UCSD-AML1 (cell line): ENCODE results near the gene SLC23A1.
"Not testable (repeated sequence)": the region's sequence is repeated elsewhere in the genome, so short reads cannot be mapped to it uniquely, and the experiment has no call there.

Source experiments
- DNase-seq: peaks from one replicate; lab custom pipeline; 2025; ENCODE audit not compliant: unreplicated experiment; lab: John Stamatoyannopoulos, UW

SLC23A1 gene

DNA sequence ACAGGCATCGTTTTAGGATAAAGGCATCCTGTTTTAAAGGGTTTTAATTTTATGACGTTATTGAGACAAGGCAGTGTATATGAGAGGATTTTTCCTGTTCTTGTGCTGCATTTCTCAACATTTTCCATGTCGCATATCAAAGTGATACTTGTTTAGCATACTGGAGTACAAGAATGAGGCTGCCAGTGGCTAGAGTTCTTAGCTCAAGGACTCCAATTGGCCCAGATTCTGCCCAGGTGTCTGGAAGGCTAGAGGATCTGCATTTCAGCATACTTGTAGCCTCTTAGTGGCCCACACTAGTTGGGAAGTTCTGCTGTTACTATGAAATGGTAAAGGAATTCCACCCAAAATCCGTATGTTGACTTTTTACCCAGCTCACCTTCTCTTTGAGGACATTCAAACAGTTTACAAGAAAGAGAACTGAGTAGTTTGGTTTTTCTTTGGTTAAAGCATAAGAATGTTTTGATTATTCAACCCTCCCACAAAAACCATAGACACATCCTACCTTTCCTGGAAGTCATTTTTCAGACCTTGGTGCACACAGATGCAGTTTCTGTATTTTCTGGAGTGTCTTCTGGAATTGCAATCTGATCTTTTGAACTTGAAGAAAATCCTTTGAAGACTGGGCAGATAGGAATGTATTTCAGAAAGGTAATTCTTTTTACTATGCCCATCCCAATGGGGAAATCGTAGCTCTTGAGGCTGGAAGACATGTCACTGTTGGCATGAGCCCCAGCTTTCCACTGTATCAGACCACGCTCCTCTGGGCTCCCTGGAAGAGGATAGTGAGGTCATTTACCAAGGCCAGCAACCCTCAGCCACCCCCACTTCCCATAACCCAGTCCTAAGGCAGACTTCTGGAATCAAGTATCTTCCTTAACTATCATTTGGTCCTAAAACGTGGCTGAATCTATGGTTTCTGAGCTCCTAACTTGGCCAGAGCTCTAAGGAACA is 11.3 kb downstream of the SLC23A1 start:
- no peak for DNase-seq

DNA sequence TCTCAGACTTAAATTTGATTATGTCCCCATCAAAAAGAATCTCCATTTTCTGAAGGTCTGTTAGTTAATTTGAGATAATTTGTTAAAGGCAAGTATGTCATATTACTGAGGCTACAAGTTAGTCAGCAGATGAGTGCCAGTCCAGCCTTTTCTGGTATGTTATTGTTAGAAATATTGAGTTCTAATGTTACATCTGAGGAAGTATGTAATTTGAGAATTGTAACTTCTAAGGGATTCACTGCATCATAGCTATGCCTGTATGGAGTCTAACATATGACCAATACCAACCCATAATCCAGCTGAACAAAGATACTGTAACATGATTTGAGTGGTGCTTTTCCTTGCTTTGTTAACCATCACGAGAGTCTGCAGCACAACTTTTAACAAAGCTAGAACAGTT is 13.9 kb downstream of the SLC23A1 start:
- DNase-seq, result no peak

- no peak for DNase-seq
Measured at GRCh38 chr5:139368613-139369012, 14.5 kb downstream of the SLC23A1 start.

DNA sequence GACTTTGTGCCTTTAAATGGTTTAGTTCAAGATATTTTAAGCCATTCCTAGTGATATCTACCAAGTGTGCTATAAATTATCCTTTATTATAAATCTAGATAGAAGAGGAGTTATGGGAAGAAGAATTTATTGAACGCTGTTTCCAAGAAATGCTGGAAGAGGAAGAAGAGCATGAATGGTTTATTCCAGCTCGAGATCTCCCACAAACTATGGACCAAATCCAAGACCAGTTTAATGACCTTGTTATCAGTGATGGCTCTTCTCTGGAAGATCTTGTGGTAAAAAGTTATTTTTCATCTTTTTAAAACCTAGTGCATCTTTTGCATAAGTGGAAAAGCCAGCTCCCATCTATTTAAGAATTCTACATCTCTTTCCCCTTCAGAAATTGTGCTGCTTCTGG is 18.6 kb downstream of the SLC23A1 start:
- DNase-seq, result no peak

DNA sequence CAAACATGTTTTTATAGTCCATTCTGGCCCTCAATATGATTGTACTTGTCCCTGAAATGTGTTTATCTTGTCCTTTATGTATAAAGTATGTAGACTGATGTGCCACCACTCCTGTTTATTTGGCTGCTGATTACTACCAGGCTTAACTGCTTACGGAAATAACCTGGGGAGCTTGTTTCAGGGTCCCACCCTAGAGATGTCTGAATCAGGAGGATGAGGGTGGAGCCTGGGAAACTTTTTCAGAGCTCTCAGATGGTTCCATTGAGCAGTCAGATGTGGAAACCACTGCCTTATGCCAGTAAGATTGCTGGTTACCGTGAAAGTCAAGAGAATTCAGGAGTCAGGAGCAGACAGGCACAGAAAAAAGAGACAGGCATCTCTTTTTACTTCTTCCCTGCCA is 19.2 kb downstream of the SLC23A1 start:
- no peak for DNase-seq

DNA sequence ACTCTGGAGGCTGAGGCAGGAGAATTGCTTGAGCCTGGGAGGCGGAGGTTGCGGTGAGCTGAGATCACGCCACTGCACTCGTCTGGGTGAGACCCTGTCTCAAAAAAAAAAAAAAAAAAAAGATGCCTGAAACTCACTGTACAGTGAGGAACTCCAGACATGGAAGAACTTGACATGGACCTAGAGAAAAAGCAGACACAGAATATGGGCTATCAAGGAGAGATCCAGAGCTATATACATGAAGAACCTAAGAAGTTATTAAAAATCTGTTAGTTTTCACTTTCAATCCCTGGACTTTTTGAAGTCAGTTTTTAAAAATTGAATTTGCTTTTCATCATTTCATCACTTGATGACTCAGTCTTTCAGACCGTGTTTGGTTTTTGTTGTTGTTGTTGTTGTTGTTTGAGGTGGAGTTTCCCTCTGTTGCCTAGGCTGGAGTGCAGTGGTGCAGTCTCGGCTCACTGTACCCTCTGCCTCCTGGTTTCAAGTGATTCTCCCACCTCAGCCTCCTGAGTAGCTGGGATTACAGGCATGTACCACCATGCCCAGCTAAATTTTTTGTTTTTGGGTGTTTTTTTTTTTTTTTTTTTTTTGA is 21.2 kb downstream of the SLC23A1 start:
- no peak for DNase-seq

DNA sequence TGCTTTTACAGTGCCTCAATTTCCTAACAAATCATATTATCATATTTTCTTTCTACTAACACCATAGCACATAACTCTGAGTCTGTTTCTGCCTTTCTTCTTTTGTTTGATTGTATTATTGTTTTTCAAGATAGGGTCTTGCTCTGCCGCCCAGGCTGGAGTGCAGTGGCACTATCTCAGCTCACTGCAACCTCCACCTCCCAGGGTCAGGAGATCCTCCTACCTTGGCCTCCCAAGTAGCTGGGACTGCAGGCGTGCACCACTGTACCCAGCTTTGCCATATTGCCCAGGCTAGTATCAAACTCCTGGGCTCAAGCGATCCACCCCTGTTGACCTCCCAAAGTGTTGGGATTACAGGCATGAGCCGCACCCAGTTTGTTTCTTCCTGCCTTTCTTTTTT is 22.7 kb downstream of the SLC23A1 start:
- no peak for DNase-seq

DNA sequence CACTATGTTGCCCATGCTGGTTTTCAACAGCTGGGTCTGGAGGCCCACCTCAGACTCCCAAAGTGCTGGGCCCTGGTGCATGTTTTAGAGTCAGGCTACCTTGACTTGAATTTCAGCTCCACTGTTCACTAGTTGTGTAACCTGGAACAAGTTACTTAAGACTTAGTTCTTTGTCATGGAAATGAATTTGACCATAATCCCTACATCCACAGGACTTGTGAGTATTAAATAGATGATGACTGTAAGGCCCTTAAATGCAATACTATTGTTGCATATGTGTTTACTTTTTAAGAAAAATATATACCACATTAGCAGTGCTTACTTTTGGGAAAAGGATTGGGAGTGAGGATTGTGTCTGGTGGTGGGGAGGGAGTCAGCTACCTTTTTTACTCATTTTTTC is 25.0 kb downstream of the SLC23A1 start:
- no peak for DNase-seq

DNA sequence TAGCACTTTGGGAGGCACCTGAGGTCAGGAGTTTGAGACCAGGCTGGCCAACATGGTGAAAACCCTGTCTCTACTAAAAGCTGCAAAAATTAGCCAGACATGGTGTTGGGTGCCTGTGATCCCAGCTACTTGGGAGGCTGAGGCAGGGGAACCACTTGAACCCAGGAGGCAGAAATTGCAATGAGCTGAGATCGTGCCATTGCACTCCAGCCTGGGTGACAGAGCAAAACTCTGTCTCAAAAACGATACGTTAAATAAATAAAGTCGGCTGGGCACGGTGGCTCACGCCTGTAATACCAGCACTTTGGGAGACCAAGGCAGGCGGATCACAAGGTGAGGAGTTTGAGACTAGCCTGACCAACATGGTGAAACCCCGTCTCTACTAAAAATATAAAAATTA is 27.2 kb downstream of the SLC23A1 start:
- not testable (repeated sequence) for DNase-seq

DNA sequence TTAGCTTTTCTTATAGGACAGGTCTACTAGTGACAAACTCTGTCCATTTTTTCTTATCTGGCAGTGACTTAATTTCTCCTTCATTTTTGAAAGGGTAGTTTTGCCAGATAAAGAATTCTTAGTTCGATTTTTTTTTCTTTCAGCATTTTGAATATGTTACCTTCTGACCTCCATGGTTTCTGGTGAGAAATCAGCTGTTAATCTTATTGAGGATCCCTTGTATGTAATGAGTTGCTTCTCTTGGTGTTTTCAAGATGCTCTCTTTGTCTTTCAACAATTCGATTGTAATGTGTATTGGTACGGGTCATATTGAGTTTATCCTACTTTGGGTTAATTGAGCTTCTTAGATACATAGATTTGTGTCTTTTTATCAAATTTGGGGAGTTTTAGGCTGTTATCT is 28.9 kb downstream of the SLC23A1 start:
- no peak for DNase-seq

- not testable (repeated sequence) for DNase-seq
Measured at GRCh38 chr5:139347863-139348262, 35.2 kb downstream of the SLC23A1 start.

DNA sequence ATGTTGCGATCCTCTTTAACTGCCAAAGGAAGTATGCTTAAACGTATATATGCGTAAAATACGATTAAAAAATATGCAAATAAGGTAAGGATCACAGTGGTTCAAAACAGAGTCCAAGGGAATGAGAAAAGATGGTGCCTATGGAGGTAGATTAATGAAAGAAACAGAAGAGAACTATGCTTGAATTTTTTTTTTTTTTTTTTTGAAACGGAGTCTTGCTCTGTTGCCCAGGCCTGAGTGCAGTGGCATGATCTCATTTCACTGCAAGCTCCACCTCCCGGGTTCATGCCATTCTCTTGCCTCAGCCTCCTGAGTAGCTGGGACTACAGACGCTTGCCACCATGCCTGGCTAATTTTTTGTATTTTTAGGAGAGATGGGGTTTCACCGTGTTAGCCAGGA is 37.7 kb downstream of the SLC23A1 start:
- DNase-seq, result not testable (repeated sequence)

- DNase-seq, result no peak
Measured at GRCh38 chr5:139344177-139344576, 38.9 kb downstream of the SLC23A1 start.

DNA sequence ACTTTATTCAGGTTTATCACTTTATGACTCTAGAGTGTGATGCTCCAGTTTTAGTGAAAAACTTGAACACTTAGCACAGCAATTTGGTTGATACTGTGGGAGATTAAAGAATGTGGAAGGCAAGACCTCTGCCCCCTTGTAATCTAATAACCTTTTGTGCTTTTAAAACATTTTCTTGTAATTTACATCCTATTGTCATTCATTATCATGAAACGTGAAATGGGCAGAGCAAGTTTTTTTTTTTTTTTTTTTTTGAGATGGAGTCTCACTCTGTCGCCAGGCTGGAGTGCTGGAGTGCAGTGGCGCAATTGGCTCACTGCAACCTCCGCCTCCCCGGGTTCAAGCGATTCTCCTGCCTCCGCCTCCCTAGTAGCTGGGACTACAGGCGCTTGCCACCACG is 39.6 kb downstream of the SLC23A1 start:
- DNase-seq, result no peak

GRCh38 chr5:139342423-139342723 is 40.7 kb downstream of the SLC23A1 start:
- no peak for DNase-seq

DNA sequence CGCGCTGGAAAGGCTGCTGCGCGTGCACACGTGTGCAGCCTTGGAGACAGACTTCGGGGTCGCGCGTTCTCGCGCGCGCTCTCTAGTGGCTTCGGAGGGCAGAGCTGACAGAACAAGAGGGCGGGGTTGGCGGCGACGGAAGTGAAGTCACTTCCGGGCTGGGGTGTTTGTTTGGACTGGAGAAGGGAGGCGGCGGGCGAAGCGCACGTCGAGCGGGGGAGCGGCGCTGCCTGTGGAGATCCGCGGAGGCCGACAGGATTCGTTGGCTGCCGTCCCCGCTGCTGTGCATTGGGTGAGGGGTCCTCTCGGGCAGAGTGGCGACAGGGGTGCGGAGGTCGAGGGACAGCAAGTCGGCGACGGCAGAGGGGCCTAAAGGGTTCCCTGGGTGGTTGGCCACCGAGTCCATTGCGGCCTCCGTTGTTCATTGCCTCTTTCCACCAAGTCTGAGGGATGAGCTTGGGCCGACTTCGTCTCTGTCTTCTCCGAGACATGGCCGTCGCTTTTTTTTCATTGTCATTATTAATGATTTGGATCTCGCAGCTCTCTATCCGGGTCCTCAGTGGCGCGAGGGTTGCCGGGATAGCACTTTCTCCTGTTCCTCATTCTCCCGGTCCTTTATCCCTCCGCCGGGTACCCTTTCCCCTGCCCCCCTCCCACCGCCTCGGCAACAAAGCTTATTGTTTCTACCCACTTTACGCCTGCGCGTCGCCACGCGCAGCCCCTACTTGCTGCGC is 41.2 kb downstream of the SLC23A1 start, which contains the start of gene PAIP2:
PAIP2 (plus strand) TSS at position 166 of the 734 bp plus-strand sequence. CDS start 21,931 bp downstream, outside the sequence.
- DNase-seq, result peak; percentile 96

DNA sequence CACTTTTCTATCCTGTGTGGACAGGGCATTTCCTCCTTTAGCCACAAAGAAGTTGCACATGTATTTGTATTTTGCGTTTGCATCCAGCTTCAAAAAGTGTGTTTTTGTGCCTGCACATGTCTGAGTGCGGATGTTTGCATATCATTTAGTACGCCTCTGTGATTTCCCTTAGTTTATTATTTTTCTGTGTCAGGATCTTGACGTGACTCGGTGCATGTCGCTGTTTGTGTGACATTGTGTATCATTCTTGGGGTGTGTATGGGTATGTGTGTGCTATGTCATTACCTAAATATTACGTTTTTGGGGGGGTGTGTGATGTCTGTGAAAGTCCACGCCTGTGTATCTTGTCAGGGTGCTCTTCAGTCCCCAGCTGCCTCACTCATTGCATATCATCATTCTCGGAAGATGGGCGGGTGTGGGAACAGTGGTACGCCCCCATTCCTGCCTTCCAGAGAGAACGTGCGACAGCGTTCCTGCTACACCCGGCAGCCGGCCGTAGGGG is 41.9 kb downstream of the SLC23A1 start:
- no peak for DNase-seq

- DNase-seq, result no peak
Measured at GRCh38 chr5:139340051-139340450, 43.0 kb downstream of the SLC23A1 start.

DNA sequence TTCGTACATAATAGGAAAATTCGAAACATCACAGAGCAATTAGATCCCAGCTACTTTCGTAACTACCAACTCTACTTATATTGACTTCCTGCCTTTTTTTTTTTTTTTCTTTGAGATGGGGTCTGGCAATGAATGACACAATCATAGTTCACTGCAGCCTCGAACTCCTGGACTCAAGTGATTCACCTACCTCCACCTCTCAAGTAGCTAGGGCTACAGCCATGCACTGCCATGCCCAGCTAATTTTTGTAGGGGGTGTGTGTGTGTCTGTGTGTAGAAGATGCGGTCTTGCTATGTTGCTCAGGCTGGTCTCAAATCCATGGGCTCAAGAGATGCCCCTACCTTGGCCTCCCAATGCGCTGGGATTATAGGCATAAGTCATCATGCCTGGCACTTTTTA is 47.3 kb downstream of the SLC23A1 start:
- DNase-seq, result no peak
